LoVo (cell line): Measurements from ENCODE around the gene CROCC2.

Source experiments
- DNase-seq: peaks from one replicate; pipeline ENCODE4 v3.0.0-alpha.2; 2016; ENCODE audit warnings: low spot score

The CROCC2 gene

DNA sequence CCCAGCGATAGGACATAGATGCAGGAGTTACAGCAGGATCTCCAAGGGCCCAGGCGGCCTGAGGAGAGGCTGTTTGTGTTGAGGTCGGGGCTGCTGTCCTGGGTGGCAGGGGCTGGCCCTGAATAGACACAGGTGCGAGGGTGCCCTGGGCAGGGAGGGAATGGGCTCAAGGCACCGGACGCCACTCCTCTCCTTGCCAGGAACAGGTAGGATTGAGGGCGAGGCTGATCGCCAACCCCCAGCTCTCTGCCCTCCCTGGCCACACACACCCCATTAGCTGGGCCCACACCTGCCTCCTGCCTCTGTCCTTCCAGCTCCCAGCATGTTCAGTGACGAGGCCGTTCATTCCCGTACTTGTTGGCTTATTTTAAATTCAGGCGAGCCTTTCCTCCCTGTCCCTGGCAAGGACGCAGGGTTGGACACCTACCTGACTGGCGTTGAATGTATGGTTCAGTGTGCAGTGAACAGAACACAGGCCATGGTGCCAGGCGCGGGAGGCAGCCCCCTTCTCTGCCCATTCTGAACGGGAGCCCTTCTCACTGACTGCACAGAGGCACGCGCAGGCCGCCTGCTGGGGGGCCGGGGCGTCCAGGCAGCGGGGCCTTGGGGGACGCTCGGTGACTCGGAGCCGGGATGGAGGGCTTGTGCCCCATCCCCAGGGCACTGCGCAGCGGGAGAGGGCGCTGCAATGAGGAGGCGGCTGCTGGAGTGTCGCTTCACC, 51.0 kb downstream of the CROCC2 start:
- DNase-seq, result no peak

DNA sequence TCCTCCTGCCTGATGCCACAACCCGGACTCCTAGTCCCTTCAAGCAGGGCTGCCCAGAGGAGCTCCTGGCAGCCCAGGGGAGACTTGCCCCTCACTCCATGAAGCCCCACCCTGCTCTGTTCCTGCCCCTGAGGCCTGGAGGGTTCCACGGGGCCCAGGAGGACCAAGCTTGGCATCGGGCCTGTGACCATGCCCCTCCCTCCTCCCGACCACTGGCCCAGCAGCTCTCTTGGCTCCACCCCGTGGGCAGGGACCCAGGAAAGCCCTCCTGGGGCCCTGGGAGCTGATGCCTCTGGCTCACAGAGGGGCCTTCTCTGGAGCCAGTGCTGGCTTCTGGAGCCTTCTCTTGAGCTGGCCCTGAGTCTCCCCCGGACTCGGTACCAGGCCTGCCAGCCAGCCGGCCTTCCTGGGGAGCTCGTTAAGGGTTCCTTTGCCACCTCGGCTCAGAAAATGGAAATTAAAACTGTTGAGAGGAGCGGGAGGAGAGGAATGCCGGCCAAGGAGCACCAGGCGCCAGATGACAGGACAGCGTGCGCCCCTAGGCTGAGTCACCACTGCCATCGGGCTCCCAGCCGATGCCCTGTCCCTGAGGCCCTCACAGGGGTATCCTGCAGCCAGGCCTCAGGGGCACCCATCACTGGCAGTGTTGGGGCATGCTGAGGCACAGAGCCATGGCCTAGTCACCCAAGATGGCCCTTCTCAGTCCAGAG, 51.7 kb downstream of the CROCC2 start:
- DNase-seq, result no peak

DNA sequence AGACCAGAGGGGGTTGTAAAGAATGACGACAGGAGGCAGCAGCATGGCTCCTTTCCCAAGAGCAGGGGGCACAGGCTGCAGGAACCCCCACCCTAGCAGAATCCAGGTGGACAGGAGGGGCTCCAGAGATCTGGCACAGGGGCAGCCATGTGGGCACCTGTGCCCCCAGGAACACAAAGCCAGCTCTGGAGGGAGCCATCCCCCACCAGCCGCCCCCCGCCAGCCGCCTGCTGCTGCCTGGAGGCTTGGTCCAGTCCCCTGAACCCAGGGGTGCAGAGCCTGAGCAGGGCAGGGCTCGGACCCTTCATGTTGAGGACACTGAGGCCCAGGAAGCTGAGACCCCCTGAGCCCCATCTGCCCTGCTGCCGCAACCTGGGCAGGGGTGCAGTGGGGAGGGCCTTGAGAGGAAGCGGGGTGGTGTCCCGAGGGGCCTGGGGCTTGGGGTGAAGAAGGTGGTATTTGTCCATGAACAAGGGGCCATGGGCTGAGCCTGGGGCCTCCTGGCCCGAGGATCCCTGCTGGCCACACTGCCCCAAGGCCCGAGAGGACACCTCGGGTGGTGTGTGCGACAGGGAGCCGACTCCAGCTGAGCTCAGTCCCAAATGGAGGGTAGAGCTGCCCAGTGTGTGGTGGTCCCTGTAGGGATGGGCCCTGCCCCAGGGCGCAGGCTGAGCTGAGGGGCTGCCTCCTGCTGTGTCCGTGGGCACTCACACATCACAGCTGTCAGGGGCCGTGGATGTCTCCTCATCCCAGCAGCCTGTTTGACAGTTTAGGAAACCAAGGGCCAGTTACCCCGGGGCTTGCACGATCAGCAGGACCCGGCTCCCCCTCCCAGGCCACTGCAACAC, 52.5 kb downstream of the CROCC2 start:
- no peak for DNase-seq

DNA sequence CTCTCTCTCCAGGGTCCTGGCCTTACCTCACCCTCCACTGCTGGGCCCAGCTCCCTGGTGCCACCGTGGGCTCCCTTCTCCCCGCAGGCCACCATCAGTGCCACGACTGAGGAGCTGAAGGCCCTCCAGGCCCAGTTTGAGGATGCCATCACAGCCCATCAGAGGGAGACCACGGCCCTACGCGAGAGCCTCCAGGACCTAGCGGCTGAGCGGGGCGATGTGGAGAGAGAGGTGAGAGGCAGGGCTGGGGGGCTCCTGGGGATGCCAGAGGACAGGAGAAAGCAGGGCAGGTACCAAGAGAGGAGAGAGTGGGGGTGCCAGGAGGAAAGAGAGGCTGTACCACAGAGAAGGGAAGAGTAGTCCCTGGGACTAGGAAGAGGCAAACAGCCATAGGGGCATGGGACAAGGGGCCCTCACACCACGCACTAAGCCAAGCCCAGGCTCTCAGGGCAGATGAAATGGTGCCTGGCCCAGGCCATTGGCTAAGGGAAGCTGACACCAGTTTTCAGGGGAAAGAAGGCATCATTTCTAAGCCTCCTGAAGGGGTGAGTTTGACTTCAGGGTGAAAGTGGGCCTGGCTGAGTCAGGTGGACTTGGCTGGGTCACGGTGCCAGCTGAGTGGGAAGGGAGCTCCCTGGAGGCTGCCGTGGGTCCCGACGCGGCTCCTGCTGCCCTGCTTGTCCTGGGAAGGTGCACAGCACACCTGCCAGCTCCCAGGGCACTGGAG, 53.2 kb downstream of the CROCC2 start:
- no peak for DNase-seq

DNA sequence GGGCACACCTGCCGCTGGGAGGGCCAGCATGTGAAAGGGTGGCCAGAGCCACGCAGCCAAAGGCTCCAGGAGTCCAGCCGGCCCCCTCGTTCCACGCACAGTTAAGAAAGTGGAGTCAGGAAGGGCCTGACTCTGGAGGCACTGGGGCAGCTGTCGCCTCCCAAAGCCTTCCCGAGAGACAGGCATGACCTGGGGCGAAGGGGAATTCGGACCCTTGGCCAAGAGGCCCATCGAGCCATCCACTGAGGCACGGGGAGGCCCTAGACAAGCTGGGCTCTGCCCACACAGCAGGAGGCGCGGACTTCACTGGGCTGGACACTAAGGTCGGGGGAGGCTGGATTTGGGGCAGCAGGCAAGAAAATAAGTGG, 53.8 kb downstream of the CROCC2 start:
- no peak for DNase-seq

DNA sequence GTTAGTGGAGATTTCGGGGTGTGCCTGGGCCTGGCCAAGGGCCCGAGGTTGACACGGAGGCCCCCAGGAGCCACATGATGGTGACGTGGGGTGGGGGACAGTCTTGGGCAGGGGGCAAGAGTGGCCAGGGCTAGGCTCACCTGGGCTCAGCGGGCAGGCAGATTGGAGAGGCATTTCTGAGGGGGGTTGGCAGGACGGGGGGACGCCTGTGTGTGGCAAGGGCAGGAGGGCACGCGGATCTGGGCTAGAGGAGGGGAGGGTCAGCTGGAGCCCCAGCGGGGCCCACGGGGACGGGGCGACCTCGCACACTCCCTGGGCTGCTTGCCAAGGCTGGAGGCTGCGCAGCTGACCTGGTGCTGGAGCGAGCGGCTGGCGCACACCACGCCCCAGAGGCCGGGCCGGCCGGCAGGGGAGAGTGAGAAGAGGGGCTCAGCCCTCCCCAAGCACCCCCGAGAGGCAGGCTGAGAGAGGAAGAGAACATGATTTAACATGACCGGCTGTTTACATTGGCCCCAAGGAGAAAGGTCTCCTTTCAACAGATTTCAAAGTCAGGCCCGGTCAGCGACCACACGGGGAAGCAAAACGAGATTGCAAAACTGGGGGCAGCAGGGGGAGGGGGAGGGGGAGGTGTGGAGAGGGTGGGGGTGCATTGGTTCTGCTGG, 54.3 kb downstream of the CROCC2 start:
- no peak for DNase-seq

GRCh38 chr2:240960971-240961876, 55.1 kb downstream of the CROCC2 start:
- DNase-seq, result no peak

GRCh38 chr2:240961910-240962299, 55.8 kb downstream of the CROCC2 start:
- DNase-seq, result no peak

DNA sequence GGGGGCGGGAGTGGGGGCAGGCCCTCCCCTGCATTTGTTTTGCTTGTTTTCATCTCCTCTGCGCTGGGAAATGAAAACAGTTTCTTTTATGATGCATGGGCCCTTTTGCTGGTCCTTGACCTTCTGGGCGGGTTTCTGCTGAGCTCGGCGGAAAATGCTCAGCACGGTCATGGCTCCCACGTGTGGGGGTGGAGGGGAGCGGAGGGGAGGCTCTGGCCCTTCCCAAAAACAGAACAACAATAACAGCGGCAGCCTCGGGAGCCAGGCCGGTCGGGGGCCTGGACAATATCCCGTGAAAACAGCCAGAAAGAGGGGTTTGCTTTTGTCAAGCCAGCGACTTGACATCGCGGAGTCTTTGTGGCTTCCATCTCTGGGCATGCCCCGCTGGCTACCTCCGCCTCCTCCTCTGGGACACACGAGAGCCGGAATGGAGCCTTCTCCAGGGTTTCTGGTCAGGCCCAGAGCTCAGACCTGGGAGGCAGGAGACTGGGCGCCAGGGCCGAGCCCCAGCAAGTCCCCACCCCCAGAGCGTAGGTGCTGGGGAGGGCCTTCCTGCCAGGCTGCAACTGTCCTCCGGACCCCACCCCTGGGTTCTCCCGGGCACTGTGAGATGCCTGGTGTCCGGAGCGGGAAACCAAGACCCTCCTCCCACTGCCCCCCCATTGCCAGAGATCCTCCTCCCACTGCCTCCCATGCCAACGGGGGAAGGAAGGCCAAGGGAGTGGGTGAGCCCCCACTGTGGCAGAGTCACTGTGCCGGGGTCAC, 56.3 kb downstream of the CROCC2 start:
- no peak for DNase-seq

- DNase-seq, result no peak
Measured at GRCh38 chr2:240963065-240963867, 57.1 kb downstream of the CROCC2 start.

DNA sequence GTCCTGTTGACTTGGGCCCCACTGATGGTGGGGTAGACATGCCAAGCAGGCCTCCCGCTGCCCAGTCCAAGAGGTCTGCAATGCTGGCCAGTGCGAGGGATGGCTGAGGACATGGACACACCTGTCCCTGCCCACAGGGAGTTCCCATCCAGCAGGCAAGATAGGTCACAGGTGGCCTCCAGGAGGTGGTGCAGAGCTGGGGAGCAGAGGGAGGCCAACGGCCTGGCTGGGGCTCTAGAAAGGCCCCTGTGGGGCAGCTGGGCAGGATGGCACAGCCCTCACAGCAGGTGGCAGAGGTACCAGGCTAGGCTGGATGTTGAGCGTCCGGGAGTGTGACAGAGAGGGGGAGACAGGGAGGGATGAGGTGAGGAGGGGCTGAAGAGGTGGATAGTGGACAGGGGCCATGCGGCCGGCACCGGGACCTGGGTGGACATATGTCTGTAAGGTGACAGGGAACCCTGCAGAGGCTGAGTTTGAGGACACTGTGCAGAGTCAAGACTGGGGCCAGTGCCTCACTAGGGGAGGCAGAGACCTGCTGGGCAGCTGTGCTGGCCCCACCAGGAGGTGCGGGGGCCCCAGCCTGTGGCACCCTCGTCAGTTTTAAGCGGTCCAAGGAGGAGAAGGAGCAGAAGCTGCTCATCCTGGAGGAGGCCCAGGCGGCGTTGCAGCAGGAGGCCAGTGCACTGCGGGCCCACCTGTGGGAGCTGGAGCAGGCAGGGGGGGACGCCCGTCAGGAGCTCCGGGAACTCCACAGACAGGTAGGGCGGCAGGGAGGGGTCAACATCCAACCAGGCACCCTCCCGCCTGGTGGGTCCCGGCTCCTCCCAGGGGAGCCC, 58.0 kb downstream of the CROCC2 start:
- no peak for DNase-seq

- no peak for DNase-seq
Measured at GRCh38 chr2:240964704-240965295, 58.7 kb downstream of the CROCC2 start.

DNA sequence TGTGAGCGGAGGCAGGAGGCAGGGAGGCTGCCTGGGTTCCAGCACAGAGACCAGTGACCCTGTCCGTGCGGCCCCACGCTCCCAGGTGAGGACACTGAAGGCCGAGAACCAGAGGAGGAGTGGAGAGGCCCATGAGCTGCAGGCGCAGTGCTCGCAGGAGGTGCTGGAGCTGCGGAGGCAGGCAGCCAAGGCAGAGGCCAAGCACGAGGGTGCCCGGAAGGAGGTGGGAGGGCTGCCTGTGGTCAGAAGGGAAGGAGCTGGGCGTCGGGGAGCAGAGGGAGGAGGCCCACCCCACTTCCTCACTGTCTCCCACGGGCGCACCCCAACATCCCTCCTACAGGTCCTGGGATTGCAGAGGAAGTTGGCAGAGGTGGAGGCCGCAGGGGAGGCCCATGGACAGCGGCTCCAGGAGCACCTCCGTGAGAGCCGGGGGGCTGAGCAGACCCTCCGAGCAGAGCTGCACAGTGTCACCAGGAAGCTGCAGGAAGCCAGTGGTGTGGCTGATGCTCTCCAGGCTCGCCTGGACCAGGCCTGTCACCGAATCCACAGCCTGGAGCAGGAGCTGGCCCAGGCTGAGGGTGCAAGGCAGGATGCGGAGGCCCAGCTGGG, 59.3 kb downstream of the CROCC2 start:
- DNase-seq, result no peak

DNA sequence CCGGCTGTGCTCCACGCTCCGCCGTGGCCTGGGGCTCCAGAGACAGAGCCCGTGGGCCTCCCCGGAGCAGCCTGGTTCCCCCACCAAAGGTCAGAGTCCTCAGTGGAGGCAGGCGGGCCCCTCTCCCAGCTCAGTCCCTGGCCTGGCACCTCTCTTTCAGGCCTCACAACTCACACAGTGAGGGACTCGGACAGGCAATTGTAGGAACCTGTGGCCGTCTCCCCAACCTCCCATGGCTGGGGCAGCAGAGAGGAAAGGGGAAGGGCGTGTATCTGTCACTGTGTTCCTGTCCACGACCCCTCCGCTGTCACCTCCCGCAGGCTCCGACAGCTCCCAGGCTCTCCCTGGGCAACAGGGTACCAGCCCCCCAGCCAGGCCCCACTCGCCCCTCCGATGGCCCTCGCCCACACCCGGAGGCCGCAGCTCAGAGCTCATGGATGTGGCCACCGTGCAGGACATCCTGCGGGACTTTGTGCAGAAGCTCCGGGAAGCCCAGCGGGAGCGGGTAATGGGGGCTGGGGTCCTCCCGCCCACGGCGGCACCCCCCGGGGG, 59.8 kb downstream of the CROCC2 start:
- no peak for DNase-seq

DNA sequence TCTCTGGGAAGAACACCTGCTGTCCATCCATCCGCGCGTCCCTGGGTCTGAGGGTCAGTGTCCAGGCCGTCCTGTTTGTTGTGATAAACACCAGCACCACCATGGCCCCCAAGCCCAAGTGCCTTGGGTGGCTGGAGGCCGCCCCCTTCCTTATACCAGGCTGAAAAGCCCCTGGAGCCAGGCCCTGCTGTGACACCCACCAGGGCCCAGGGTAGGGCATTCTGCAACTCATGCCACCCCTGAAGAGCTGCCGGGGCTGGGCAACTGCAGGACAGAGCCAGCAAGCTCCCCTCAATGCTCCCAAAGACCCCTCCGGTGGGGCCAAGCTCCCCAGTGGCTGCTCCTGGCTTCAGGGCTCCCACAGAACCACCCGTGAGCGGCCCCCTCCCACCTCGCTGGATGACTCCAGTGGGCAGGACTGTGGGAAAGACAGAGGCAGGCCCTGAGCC, 60.3 kb downstream of the CROCC2 start:
- DNase-seq, result no peak

DNA sequence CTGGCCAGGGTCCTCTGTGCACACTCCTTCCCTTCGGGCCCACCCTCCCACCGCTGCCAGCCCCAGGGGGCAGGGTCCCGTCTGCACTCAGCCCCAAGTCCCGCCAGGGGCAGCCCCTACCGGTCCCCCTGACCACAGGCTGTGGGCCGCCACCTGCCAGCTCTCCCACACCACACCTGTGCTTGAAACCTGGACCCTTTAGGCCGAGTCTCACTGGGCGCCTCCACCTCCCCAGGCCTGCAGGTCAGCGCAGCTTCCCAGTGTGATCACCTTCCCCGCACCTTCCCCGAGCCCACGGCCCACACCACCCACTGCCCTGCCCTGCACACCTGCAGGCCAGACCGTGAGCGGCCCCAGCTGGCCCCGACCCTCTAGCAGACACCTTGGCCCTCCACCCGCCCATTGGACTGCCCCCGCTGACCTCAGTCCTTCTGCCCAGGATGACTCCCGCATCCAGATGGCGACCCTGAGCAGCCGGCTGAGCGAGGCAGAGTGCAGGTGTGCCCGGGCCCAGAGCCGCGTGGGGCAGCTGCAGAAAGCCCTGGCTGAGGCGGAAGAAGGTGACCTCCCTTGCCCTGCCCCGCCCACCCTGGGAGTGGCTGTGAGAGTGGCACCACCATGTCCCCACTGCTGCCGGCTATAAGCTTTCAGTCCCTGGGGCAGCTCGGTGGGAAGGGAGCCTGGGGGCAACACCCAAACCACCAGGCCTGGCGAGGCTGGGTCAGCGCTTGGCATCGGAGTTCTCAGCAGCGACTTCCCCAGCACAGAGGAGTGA, 61.0 kb downstream of the CROCC2 start:
- DNase-seq, result no peak
